ENCODE data around the gene ADGRE2.

DNA sequence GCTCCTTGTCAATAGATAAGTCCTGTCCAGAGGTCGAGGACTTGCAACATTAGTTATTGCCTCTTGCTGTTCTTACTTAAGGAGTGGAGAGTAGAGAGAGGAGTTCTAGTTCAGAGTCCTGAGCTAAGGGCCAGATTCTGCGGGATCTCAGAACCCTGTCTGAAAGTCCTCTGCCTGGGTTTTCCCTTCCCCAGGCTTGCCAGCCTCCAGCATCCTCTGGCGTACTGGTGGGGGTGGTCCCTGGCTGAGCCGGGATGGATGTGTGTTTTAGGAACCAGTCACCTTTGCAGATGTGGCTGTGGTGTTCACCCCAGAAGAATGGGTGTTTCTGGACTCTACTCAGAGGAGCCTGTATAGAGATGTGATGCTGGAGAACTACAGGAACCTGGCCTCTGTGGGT lies 62.5 kb downstream of the ADGRE2 start:
- TF ChIP-seq, protein P1, sequence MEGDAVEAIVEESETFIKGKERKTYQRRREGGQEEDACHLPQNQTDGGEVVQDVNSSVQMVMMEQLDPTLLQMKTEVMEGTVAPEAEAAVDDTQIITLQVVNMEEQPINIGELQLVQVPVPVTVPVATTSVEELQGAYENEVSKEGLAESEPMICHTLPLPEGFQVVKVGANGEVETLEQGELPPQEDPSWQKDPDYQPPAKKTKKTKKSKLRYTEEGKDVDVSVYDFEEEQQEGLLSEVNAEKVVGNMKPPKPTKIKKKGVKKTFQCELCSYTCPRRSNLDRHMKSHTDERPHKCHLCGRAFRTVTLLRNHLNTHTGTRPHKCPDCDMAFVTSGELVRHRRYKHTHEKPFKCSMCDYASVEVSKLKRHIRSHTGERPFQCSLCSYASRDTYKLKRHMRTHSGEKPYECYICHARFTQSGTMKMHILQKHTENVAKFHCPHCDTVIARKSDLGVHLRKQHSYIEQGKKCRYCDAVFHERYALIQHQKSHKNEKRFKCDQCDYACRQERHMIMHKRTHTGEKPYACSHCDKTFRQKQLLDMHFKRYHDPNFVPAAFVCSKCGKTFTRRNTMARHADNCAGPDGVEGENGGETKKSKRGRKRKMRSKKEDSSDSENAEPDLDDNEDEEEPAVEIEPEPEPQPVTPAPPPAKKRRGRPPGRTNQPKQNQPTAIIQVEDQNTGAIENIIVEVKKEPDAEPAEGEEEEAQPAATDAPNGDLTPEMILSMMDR (optimal IDR thresholded peaks at IDR 0.05 in 1 of 3, IDR thresholded peaks at IDR 0.05 in 1 of 3, conservative IDR thresholded peaks at IDR 0.05 in 1 of 3; ENCODE audit: extremely low read depth in 1 of 3, insufficient read depth in 2 of 3, low read length in 3 of 3): no peak
- TF ChIP-seq EZH2 (IDR thresholded peaks at IDR 0.05; ENCODE audit: low read length): no peak
